Measurements from ENCODE around the gene PFKP.

- 0 out of 2 replicates have a peak, but pooled peaks have one; percentile 33 for TF ChIP-seq POLR2AphosphoS5 (IDR thresholded peaks at IDR 0.05; ENCODE audit: low read depth, low read length)
- no peak for TF ChIP-seq POLR2A (IDR thresholded peaks at IDR 0.05; ENCODE audit: low read depth, low read length)
- no peak for TF ChIP-seq TAF1 (IDR thresholded peaks at IDR 0.05; ENCODE audit: low read depth, low read length)
- TF ChIP-seq POU2F2 (IDR thresholded peaks at IDR 0.05; ENCODE audit: low read depth, low read length) = no peak
Measured at GRCh38 chr10:3126249-3126648, 58.9 kb downstream of the PFKP start.

Data from GM12891 (cell line).